Hematopoietic multipotent progenitor cell treated with erythropoietin and hydrocortisone succinate and interleukin-3 and kit ligand, for 15 days (in vitro differentiated cells): ENCODE measurements around the gene GRWD1.

Source experiments
- DNase-seq: peaks from one replicate; pipeline ENCODE4 v3.0.0-alpha.2; 2015; ENCODE audit warnings: low spot score

The GRWD1 gene

GRCh38 chr19:48424694-48425219 lies 21.0 kb upstream of the GRWD1 start:
- DNase-seq: no peak

- no peak for DNase-seq
Measured at GRCh38 chr19:48428670-48429069, 17.1 kb upstream of the GRWD1 start.

DNA sequence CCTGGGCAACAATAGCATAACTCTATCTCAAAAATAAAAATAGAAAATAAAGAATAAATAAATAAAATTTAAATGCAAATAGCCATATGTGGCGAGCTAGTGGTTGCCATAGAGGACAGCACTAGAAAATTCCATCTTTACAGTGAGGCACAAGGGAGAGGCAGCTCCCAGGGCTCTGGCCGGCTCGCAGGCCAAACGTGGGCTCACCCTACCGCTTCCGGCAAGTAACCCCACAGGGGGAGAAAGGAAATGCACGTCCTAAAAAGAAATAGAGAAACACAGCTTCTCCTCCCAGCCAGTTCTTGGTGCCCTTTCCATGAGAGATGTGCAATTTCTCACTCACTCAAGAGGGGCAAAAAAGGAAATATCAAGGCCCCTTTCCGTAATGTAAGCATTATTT lies 12.4 kb upstream of the GRWD1 start:
- DNase-seq: no peak

- no peak for DNase-seq
Measured at GRCh38 chr19:48436586-48436985, 9.2 kb upstream of the GRWD1 start.

DNA sequence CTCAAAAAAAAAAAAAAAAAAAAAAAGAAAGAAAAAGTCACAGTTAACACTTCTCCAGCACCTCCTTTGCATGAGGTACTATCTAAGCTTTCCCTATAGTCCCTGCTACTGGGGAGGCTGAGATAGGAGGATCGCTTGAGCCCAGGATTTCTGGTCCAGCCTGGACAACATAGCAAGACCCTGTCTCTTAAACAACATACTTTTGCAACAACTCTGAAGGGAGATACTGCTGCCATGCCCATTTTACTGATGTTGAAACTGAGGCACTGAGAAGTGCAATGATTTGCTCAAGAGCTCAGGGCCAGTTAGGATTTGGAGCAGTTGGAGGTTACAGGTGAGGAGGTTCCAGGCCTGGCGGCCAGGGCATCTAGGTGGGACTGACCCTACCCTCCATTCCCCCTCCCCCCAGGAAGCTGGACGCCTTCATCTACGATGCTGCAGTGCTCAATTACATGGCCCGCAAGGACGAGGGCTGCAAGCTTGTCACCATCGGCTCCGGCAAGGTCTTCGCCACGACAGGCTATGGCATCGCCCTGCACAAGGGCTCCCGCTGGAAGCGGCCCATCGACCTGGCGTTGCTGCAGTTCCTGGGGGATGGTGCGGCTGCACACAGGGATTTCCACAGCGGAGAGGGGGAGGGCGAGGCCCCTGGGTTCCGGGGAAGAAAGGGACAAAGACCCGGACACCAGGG lies 4.3 kb upstream of the GRWD1 start:
- no peak for DNase-seq

DNA sequence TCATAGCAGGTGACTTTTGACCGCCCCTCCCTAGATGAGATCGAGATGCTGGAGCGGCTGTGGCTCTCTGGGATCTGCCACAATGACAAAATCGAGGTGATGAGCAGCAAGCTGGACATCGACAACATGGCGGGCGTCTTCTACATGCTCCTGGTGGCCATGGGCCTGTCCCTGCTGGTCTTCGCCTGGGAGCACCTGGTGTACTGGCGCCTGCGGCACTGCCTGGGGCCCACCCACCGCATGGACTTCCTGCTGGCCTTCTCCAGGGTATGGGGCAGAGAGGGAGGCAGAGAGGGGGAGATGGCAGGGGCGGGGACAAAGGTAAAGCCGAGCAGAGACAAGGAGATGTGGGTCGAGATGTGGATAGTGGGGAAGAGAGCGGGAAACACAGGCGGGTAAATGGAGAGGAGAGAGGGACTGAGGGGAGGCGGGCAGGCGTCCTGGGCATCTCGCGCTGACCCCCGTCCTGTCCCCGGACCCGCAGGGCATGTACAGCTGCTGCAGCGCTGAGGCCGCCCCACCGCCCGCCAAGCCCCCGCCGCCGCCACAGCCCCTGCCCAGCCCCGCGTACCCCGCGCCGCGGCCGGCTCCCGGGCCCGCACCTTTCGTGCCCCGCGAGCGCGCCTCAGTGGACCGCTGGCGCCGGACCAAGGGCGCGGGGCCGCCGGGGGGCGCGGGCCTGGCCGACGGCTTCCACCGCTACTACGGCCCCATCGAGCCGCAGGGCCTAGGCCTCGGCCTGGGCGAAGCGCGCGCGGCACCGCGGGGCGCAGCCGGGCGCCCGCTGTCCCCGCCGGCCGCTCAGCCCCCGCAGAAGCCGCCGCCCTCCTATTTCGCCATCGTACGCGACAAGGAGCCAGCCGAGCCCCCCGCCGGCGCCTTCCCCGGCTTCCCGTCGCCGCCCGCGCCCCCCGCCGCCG lies 3.4 kb upstream of the GRWD1 start:
- no peak for DNase-seq

DNA sequence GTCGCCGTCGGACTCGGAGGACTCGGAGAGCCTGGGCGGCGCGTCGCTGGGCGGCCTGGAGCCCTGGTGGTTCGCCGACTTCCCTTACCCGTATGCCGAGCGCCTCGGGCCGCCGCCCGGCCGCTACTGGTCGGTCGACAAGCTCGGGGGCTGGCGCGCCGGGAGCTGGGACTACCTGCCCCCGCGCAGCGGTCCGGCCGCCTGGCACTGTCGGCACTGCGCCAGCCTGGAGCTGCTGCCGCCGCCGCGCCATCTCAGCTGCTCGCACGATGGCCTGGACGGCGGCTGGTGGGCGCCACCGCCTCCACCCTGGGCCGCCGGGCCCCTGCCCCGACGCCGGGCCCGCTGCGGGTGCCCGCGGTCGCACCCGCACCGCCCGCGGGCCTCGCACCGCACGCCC lies 2.5 kb upstream of the GRWD1 start:
- no peak for DNase-seq

DNA sequence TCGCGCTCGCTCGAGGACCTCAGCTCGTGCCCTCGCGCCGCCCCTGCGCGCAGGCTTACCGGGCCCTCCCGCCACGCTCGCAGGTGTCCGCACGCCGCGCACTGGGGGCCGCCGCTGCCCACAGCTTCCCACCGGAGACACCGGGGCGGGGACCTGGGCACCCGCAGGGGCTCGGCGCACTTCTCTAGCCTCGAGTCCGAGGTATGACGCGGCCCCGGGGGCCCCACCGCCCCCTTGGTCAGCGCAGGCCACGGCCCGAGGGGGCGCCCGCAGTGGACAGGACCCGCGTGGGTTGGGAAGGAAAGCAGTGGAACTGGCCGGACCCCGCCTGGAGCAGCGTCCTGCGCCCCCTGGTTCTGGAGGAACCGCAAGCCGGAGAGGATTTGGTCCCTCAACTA lies 2.1 kb upstream of the GRWD1 start:
- no peak for DNase-seq

DNA sequence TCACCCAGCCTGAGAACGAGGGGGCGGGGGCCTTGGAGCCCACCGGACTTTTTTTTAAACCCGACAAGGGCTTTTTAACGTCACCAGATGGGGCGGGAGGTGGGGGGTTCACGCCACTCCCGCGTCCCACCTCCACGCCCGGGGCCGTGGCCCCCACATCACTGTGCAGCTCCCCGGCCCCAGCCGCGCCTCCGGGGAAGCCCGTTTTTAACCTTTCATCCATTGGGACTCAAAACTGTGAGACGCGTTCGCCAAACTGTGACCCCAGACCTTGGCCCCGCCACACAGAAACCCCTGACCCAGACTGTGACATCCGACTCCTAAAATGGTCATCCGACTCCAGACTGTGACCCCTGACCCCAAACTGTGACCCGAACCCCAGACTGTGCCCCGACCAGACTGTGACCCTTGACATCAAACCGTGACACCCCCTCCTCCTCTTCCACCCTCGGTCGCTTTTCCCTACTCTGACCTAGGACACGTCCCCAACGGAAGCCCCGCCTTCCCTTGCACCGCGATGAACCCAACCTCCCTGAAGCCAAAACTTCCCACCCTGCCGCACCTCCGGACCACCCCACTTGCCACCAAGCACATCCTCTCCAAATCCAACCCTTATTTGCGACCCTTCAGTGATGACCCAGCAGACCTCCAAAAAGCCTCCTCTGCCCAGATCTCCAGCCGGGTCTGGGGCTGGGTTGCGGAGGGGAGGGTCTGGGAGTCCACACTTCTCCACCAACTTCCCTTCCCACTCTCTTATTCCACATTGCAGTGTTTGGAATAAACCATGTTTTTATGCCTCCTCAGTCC lies 1.5 kb upstream of the GRWD1 start:
- no peak for DNase-seq

DNA sequence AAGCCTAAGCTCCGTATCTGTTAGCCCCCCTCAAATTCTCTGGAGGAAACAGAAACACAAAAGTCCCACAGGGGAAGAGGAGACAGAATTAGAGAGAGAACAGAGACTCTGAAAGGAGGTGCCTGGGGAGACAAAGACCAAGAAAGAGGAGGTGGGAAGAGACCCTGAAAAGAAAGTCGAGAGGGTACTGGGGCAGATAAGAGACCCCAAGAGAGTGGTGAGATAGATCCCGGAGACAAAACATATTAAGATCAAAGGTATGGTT lies 915 bp upstream of the GRWD1 start:
- no peak for DNase-seq

GRCh38 chr19:48445256-48445605 lies 552 bp upstream of the GRWD1 start:
- DNase-seq: peak; percentile 65

DNA sequence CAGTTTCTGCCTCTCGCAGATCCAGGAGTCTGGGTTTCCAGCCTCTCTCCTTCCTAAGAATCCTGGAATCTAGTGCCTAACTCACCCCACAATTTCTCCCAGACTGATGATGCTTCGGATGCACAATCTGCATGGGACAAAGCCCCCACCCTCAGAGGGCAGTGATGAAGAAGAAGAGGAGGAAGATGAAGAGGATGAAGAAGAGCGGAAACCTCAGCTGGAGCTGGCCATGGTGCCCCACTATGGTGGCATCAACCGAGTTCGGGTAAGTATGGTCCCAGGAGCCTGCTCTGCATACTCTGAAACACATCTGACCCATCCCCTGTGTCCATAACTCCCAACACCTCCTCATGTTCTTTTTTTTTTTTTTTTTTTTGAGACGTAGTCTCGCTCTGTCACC lies 796 bp downstream of the GRWD1 start:
- DNase-seq: no peak

- no peak for DNase-seq
Measured at GRCh38 chr19:48448563-48448962, 2.8 kb downstream of the GRWD1 start.

GRCh38 chr19:48450441-48450840 lies 4.7 kb downstream of the GRWD1 start:
- no peak for DNase-seq

- no peak for DNase-seq
Measured at GRCh38 chr19:48450863-48451262, 5.1 kb downstream of the GRWD1 start.

DNA sequence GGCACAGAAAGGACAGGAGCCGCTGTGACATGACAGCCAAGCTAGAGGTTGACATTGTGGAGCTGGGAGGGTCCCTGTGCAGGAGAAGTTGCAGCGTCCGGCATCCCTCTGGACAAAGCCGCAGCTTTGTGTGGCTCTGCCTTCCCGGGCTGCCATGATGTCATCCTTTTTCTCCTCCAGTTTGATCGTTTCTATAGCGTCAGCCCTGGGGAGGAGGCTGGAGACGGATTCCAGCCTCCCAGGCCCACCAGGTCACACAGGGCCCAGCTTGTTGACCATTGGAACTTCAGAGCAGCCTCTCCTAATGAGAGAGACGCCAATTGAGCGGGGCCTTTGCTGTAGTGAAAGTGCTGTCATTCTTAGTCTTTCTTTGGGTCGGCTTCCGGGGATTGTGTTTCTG lies 5.8 kb downstream of the GRWD1 start:
- no peak for DNase-seq

DNA sequence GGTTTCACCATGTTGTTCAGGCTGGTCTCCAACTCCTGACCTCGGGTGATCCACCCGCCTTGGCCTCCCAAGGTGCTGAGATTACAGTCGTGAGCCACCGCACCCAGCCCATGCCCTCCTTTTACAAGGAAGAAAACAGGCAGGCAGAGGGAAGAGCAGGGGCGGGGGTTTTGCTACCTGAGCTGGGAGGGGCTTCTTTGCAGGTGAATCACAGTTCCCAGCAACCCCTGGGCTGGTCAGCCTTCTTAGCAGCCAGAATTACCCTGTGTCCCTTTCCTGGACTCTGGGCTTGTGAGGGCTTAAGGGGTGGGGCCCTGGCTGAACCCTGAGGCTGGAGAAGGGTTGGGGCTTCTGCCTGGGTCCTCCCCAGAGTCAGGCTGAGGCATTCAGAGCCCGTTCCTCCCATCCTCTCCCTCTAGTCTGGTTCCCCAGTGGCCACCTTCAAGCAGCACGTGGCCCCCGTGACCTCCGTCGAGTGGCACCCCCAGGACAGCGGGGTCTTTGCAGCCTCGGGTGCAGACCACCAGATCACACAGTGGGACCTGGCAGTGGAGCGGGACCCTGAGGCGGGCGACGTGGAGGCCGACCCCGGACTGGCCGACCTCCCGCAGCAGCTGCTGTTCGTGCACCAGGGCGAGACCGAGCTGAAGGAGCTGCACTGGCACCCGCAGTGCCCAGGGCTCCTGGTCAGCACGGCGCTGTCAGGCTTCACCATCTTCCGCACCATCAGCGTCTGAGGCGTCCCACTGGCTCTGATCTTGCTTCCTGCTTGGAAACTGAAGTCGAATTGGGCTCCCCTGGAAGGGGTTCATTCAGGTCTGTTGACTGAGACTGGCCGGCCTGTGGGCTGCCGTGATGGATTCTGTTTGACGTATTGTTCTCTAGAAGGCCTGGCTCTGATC lies 6.8 kb downstream of the GRWD1 start:
- no peak for DNase-seq

DNA sequence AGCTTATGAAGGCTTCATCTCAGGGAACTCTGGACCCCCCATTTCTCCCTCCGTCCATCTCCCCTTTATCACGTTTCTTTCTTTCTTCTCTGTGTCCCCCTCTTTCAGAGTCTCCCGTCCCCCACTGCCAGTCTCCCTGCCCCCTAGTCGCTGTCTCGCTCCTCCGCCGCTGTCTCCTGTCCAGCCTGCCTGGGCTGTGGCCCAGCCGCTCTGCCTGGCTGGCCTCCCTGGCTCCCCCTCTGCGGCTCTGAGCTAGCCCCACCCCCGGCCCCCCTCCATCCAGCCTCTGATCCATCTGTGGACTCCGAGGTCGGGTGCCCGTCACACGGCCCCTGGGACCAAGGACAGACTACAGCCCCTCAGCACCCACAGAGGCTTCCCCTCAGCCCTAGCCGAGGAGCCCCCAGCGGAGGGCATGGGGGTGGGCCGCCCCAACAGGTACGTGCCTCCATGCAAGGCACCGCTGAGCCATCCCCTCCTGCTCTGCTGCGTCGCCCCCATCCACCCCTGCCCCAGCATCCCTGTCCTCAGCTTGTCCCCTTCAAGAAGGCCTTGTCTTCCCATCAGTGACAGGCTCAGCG lies 8.5 kb downstream of the GRWD1 start:
- DNase-seq: no peak

- peak; percentile 42 for DNase-seq
Measured at GRCh38 chr19:48455171-48455907, 9.6 kb downstream of the GRWD1 start, which contains the start of gene KCNJ14. TSS of gene KCNJ14 (plus strand) at chr19:48455574. CDS start at chr19:48461725, 6,151 bp downstream.

GRCh38 chr19:48455908-48456562 lies 10.3 kb downstream of the GRWD1 start:
- DNase-seq: no peak
